ENCODE measurements around the gene OSBP. TPM values are rescaled to one million over a fixed set of nuclear protein-coding genes. Genes with fewer than 3 reads are reported as not detected.
A peak's percentile ranks its signal among the peaks of the same experiment; 100 is the strongest.

Gene OSBP
- total RNA-seq, 1 experiment from 2014 or later: 45.4 TPM

DNA sequence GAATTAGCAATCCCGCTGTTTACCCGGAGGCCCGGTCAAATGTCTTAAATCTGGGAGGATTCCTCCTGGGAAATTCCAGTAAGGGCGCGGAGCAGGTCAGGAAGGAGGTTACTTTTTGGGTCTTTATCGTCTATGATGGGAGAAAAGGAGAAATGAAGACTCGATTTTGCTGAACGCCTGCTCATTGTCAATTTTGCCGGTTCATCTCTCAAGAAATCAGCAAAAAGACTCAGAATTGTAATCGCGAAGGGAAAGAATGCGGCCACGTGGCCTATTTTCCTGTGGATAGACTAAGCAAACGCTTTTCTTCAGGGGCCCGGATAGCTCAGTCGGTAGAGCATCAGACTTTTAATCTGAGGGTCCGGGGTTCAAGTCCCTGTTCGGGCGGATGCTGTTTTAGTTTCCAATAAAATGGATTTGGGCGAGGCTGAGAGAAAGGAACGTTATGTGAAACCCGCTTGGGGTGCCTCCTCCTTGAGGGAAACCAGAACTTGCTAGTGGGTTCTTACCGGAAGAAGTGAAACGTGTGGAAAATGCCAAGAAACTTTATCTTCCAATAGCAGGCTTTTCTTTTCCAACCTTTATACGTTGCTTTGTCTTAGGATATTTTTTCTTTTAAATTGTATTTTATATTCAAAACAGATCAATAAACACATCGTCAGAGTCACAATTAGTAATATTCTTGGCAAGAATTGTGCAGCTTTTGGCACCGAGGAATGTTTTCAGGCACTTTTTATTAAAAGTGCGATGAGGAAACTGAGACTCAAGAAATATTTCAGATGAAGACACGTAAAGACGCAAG lies 59.3 kb downstream of the OSBP start (continued):
- no peak for TF ChIP-seq ESRRA (CRISPR knock-in tag; IDR thresholded peaks at IDR 0.05; ENCODE audit: borderline replicate concordance)
- no peak for TF ChIP-seq ELF4 (CRISPR knock-in tag; IDR thresholded peaks at IDR 0.05; ENCODE audit: low read depth)
- TF ChIP-seq, protein P1, sequence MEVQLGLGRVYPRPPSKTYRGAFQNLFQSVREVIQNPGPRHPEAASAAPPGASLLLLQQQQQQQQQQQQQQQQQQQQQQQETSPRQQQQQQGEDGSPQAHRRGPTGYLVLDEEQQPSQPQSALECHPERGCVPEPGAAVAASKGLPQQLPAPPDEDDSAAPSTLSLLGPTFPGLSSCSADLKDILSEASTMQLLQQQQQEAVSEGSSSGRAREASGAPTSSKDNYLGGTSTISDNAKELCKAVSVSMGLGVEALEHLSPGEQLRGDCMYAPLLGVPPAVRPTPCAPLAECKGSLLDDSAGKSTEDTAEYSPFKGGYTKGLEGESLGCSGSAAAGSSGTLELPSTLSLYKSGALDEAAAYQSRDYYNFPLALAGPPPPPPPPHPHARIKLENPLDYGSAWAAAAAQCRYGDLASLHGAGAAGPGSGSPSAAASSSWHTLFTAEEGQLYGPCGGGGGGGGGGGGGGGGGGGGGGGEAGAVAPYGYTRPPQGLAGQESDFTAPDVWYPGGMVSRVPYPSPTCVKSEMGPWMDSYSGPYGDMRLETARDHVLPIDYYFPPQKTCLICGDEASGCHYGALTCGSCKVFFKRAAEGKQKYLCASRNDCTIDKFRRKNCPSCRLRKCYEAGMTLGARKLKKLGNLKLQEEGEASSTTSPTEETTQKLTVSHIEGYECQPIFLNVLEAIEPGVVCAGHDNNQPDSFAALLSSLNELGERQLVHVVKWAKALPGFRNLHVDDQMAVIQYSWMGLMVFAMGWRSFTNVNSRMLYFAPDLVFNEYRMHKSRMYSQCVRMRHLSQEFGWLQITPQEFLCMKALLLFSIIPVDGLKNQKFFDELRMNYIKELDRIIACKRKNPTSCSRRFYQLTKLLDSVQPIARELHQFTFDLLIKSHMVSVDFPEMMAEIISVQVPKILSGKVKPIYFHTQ (CRISPR knock-in tag; IDR thresholded peaks at IDR 0.05): peak; percentile 50; the same call in 1 of the 2 replicates
- peak; percentile 32; the same call in 1 of the 2 replicates for TF ChIP-seq GABPB1 (CRISPR knock-in tag; IDR thresholded peaks at IDR 0.05)
- TF ChIP-seq, protein P2, sequence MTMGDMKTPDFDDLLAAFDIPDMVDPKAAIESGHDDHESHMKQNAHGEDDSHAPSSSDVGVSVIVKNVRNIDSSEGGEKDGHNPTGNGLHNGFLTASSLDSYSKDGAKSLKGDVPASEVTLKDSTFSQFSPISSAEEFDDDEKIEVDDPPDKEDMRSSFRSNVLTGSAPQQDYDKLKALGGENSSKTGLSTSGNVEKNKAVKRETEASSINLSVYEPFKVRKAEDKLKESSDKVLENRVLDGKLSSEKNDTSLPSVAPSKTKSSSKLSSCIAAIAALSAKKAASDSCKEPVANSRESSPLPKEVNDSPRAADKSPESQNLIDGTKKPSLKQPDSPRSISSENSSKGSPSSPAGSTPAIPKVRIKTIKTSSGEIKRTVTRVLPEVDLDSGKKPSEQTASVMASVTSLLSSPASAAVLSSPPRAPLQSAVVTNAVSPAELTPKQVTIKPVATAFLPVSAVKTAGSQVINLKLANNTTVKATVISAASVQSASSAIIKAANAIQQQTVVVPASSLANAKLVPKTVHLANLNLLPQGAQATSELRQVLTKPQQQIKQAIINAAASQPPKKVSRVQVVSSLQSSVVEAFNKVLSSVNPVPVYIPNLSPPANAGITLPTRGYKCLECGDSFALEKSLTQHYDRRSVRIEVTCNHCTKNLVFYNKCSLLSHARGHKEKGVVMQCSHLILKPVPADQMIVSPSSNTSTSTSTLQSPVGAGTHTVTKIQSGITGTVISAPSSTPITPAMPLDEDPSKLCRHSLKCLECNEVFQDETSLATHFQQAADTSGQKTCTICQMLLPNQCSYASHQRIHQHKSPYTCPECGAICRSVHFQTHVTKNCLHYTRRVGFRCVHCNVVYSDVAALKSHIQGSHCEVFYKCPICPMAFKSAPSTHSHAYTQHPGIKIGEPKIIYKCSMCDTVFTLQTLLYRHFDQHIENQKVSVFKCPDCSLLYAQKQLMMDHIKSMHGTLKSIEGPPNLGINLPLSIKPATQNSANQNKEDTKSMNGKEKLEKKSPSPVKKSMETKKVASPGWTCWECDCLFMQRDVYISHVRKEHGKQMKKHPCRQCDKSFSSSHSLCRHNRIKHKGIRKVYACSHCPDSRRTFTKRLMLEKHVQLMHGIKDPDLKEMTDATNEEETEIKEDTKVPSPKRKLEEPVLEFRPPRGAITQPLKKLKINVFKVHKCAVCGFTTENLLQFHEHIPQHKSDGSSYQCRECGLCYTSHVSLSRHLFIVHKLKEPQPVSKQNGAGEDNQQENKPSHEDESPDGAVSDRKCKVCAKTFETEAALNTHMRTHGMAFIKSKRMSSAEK (CRISPR knock-in tag; IDR thresholded peaks at IDR 0.05; ENCODE audit: borderline replicate concordance): 0 out of 2 replicates have a peak, but pooled peaks have one; percentile 28
- TF ChIP-seq HMGA2 (CRISPR knock-in tag; IDR thresholded peaks at IDR 0.05): 0 out of 2 replicates have a peak, but pooled peaks have one; percentile 16
- TF ChIP-seq GTF2I (CRISPR knock-in tag; conservative IDR thresholded peaks at IDR 0.05): 0 out of 2 replicates have a peak, but pooled peaks have one; percentile 10
- no peak for TF ChIP-seq ZNF219 (CRISPR knock-in tag; IDR thresholded peaks at IDR 0.05; ENCODE audit: borderline replicate concordance)
- TF ChIP-seq CREM (CRISPR knock-in tag; IDR thresholded peaks at IDR 0.05): no peak

DNA sequence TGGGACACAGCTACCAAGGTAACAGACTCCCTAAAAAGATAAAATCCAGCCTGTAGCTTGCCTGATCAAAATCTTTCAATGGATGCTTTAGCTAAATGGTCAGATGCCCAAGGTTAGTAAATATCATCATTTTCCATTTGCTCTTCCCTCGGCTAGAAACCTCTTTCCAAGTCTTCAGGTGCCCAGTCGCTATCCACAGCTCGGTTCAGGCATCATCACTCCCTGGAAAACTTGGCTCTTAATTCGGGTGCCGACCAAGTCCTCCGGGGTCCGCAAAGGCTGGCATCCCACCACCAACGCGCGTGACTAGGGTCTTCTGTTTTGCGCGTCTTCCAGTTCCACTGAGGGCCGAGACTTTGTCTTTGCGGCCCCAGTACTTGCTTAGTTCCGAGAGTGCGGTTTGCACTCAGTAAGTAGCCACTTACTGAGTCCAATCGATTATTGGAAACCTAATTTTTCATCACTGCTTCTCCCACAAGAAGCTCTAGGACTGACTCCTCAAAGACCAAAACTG lies 59.9 kb downstream of the OSBP start:
- CTCF ChIA-PET: interaction anchor here (0.8 to 1.5 kb wide), 2 partner anchors 18 to 113 kb away, joined by 5 to 6 read pairs; partner anchors contain the start of gene PATL1
- no peaks in the 10 kb centered on the region for H3K9me3 Mint-ChIP-seq
- no peaks in the 10 kb centered on the region for H3K36me3 Mint-ChIP-seq
- ATAC-seq (no peak), DNase-seq (ENCODE audit: low spot score) (no peak)
- peak overlapping the region; percentile 71; the same call in 1 of the 2 replicates for H3K27ac Mint-ChIP-seq
- H3K27me3 Mint-ChIP-seq (ENCODE audit: low read depth): peaks cover 8% of the 10 kb centered on the region
- POLR2A ChIA-PET: no interaction called here
- peak overlapping the region; percentile 87 for H3K4me3 Mint-ChIP-seq
- peaks cover 18% of the 10 kb centered on the region for H3K4me1 Mint-ChIP-seq
- TF ChIP-seq, protein P3, sequence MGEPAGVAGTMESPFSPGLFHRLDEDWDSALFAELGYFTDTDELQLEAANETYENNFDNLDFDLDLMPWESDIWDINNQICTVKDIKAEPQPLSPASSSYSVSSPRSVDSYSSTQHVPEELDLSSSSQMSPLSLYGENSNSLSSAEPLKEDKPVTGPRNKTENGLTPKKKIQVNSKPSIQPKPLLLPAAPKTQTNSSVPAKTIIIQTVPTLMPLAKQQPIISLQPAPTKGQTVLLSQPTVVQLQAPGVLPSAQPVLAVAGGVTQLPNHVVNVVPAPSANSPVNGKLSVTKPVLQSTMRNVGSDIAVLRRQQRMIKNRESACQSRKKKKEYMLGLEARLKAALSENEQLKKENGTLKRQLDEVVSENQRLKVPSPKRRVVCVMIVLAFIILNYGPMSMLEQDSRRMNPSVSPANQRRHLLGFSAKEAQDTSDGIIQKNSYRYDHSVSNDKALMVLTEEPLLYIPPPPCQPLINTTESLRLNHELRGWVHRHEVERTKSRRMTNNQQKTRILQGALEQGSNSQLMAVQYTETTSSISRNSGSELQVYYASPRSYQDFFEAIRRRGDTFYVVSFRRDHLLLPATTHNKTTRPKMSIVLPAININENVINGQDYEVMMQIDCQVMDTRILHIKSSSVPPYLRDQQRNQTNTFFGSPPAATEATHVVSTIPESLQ (CRISPR knock-in tag; IDR thresholded peaks at IDR 0.05): no peak
- TF ChIP-seq, protein P4, sequence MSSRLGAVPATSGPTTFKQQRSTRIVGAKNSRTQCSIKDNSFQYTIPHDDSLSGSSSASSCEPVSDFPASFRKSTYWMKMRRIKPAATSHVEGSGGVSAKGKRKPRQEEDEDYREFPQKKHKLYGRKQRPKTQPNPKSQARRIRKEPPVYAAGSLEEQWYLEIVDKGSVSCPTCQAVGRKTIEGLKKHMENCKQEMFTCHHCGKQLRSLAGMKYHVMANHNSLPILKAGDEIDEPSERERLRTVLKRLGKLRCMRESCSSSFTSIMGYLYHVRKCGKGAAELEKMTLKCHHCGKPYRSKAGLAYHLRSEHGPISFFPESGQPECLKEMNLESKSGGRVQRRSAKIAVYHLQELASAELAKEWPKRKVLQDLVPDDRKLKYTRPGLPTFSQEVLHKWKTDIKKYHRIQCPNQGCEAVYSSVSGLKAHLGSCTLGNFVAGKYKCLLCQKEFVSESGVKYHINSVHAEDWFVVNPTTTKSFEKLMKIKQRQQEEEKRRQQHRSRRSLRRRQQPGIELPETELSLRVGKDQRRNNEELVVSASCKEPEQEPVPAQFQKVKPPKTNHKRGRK (CRISPR knock-in tag; IDR thresholded peaks at IDR 0.05; ENCODE audit: borderline replicate concordance): no peak
- no peak for TF ChIP-seq TCF7 (CRISPR knock-in tag; IDR thresholded peaks at IDR 0.05; ENCODE audit: low read depth)
- TF ChIP-seq ZNF138 (CRISPR knock-in tag; conservative IDR thresholded peaks at IDR 0.05): no peak
- TF ChIP-seq, protein P5, sequence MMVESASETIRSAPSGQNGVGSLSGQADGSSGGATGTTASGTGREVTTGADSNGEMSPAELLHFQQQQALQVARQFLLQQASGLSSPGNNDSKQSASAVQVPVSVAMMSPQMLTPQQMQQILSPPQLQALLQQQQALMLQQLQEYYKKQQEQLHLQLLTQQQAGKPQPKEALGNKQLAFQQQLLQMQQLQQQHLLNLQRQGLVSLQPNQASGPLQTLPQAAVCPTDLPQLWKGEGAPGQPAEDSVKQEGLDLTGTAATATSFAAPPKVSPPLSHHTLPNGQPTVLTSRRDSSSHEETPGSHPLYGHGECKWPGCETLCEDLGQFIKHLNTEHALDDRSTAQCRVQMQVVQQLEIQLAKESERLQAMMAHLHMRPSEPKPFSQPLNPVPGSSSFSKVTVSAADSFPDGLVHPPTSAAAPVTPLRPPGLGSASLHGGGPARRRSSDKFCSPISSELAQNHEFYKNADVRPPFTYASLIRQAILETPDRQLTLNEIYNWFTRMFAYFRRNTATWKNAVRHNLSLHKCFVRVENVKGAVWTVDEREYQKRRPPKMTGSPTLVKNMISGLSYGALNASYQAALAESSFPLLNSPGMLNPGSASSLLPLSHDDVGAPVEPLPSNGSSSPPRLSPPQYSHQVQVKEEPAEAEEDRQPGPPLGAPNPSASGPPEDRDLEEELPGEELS (CRISPR knock-in tag; IDR thresholded peaks at IDR 0.05): no peak
- TF ChIP-seq, protein P6, sequence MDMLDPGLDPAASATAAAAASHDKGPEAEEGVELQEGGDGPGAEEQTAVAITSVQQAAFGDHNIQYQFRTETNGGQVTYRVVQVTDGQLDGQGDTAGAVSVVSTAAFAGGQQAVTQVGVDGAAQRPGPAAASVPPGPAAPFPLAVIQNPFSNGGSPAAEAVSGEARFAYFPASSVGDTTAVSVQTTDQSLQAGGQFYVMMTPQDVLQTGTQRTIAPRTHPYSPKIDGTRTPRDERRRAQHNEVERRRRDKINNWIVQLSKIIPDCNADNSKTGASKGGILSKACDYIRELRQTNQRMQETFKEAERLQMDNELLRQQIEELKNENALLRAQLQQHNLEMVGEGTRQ (CRISPR knock-in tag; IDR thresholded peaks at IDR 0.05): no peak
- TF ChIP-seq, protein P7, sequence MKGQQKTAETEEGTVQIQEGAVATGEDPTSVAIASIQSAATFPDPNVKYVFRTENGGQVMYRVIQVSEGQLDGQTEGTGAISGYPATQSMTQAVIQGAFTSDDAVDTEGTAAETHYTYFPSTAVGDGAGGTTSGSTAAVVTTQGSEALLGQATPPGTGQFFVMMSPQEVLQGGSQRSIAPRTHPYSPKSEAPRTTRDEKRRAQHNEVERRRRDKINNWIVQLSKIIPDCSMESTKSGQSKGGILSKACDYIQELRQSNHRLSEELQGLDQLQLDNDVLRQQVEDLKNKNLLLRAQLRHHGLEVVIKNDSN (CRISPR knock-in tag; IDR thresholded peaks at IDR 0.05): no peak
- TF ChIP-seq ZNF396 (CRISPR knock-in tag; IDR thresholded peaks at IDR 0.05; ENCODE audit: borderline replicate concordance): no peak
- TF ChIP-seq ZNF423 (CRISPR knock-in tag; IDR thresholded peaks at IDR 0.05): no peak
- TF ChIP-seq IRF2 (CRISPR knock-in tag; IDR thresholded peaks at IDR 0.05; ENCODE audit: borderline replicate concordance, low read depth): no peak
- TF ChIP-seq SOX15 (CRISPR knock-in tag; IDR thresholded peaks at IDR 0.05): no peak
